ENCODE measurements around the gene TBC1D16. TPM values are rescaled to one million over a fixed set of nuclear protein-coding genes. Genes with fewer than 3 reads are reported as not detected.

The TBC1D16 gene
- total RNA-seq, 2 donors from 2014 or later = 15.8 to 32.8 TPM

Other genes starting within 250 kb of the TBC1D16 start
- 1 to 10 TPM; 6.0 to 7.2 TPM for gene CBX8, start 238.8 kb downstream of the TBC1D16 start, total RNA-seq
- gene CBX4, start 196.4 kb downstream of the TBC1D16 start, total RNA-seq = 10 to 100 TPM; 38.3 to 45.8 TPM
- gene CCDC40, start 770 bp upstream of the TBC1D16 start, total RNA-seq = 1 to 10 TPM in 1 of 2 donors, under 1 TPM in 1; 0.53 to 1.3 TPM
- 10 to 100 TPM; 31.7 to 37.1 TPM for gene GAA, start 65.7 kb upstream of the TBC1D16 start, total RNA-seq
- gene EIF4A3, start 111.3 kb upstream of the TBC1D16 start, total RNA-seq = 100 to 1,000 TPM in 1 of 2 donors, 10 to 100 TPM in 1; 91.8 to 104 TPM
- under 1 TPM in 1 of 2 donors, not detected in 1; 0.39 TPM for gene CARD14, start 134.2 kb upstream of the TBC1D16 start, total RNA-seq
- 10 to 100 TPM; 51.3 to 64.4 TPM for gene SGSH, start 184.5 kb upstream of the TBC1D16 start, total RNA-seq
- gene SLC26A11, start 184.6 kb upstream of the TBC1D16 start, total RNA-seq = 10 to 100 TPM; 25.9 to 28.8 TPM
- gene RNF213, start 225.0 kb upstream of the TBC1D16 start, total RNA-seq = 100 to 1,000 TPM; 546 to 651 TPM

Measured in activated T-cell treated with anti-CD3 and anti-CD28 coated beads, Interleukin-2, amount 50 U/mL, for 72 hours (primary cell).